Vagina (tissue), 2 donors: ENCODE data around the gene XCL2.

Experiments
- CTCF ChIP-seq, 3 experiments: fragments of 450-650 bp in 2 of 3; fragments of 200-600 bp in 1 of 3; sonication (generic) in 1 of 3; IDR thresholded peaks; one replicate each; pipeline ENCODE4 v1.5.1; 2017 to 2019; ENCODE audit warnings: antibody characterized with exemption in 3 of 3, mild to moderate bottlenecking in 2 of 3, moderate library complexity in 2 of 3
- POLR2A ChIP-seq, 2 donors: fragments of 450-650 bp; IDR thresholded peaks; one replicate each; pipeline ENCODE4 v1.6.1; 2017; ENCODE audit warnings: antibody characterized with exemption in 2 of 2, mild to moderate bottlenecking in 2 of 2, moderate library complexity in 2 of 2
- POLR2AphosphoS5 ChIP-seq, 2 donors: sonication (generic); formaldehyde crosslinking; IDR thresholded peaks; one replicate each; pipeline ENCODE4 v1.9.0; 2017; ENCODE audit warnings: antibody characterized with exemption in 2 of 2, mild to moderate bottlenecking in 2 of 2, low read depth in 1 of 2; ENCODE audit not compliant: insufficient read depth in 1 of 2

- TF ChIP-seq POLR2AphosphoS5 (IDR thresholded peaks at IDR 0.05; ENCODE audit: insufficient read depth in 1 of 2, low read depth in 1 of 2) (no peak), POLR2A (IDR thresholded peaks at IDR 0.05) (no peak), CTCF (IDR thresholded peaks at IDR 0.05) (no peak)
Measured at GRCh38 chr1:168509210-168509609, 34.6 kb downstream of the XCL2 start.
